Ectodermal cell (in vitro differentiated cells): Measurements from ENCODE around the gene GNG10. TPM values are rescaled to one million over a fixed set of nuclear protein-coding genes. Genes with fewer than 3 reads are reported as not detected.
"Not testable (repeated sequence)": the region's sequence is repeated elsewhere in the genome, so short reads cannot be mapped to it uniquely, and the experiment has no call there.

Experiments used
- H3K27ac ChIP-seq: 2 replicates; pipeline ENCODE4 v1.7.0; 2013; ENCODE audit warnings: mild to moderate bottlenecking, low read depth, low read length; ENCODE audit not compliant: insufficient read depth, poor library complexity, severe bottlenecking
- H3K27me3 ChIP-seq: 2 replicates; pipeline ENCODE4 v1.7.0; 2013; ENCODE audit warnings: mild to moderate bottlenecking, low read length; ENCODE audit not compliant: insufficient read depth, control insufficient read depth, poor library complexity, severe bottlenecking
- H3K36me3 ChIP-seq: one replicate; pipeline ENCODE4 v1.7.0; 2013; ENCODE audit warnings: low read length; ENCODE audit not compliant: control insufficient read depth, insufficient read depth
- H3K4me1 ChIP-seq: one replicate; pipeline ENCODE4 v1.7.0; 2013; ENCODE audit warnings: low read length; ENCODE audit not compliant: control insufficient read depth, insufficient read depth
- H3K4me3 ChIP-seq: 2 replicates; pipeline ENCODE4 v1.7.0; 2013; ENCODE audit warnings: low read depth, low read length, control low read depth; ENCODE audit not compliant: insufficient read depth
- H3K9me3 ChIP-seq: 2 replicates; pipeline ENCODE4 v1.7.0; 2013; ENCODE audit warnings: mild to moderate bottlenecking, low read length, moderate library complexity; ENCODE audit not compliant: control insufficient read depth
- WGBS, 2 experiments: methylation state at CpG; one replicate each; pipeline ENCODE4 v1.1.7; 2013; ENCODE audit warnings: missing lambda C conversion rate in 2 of 2; 5-methylcytosine and 5-hydroxymethylcytosine counted together
- polyA plus RNA-seq, 4 experiments: library from polyadenylated mRNA; stranded (reverse); fragments of 50-300 nt; gene quantifications; one replicate each; pipeline ENCODE4 v1.2.3, GENCODE V29; 2013

GNG10 gene
- 41.5 TPM for polyA plus RNA-seq (2013, experiment 1 of 4)
- 53.4 TPM for polyA plus RNA-seq (2013, experiment 2 of 4)
- 42.0 TPM for polyA plus RNA-seq (2013, experiment 3 of 4)
- 44.2 TPM for polyA plus RNA-seq (2013, experiment 4 of 4)

DNA sequence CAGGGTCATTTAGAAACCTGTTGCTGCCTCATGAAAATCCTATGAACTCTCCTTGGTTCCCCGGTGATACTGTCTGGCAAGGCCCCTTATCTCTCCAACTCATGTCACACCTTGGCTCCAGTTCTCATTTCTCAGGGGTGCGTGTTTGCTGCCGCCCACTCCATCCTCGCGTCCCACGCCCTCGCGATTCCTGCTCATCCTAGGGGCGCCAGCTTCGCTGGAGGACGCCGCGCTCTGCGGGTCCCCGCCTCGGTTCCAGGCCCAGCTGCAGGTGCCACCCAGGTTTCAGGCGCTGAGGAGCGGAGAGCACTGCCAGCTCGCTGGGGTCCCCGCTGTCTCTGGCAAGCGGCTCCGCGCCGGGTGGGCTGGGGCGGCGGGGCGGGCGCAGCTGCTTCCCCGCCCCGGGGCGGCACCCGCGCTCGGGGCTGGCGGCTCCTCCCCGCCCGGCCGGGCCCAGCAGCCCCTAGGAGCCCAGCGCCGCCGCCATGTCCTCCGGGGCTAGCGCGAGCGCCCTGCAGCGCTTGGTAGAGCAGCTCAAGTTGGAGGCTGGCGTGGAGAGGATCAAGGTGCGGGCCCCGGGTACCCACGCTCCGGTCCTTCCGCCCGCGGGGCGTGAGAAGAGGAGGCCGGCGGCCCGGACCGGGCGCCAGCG is at the start of gene GNG10:
GNG10 (plus strand) TSS at position 456 of the 652 bp plus-strand sequence; CDS start at position 486, 30 bp downstream.
- Histone ChIP-seq H3K27me3 (peaks cover 15% of the 10 kb centered on the region), H3K9me3 (no peaks in the 10 kb centered on the region), H3K4me3 (peak within 1 kb of the TSS; percentile 67), H3K27ac (no peak within 1 kb of the TSS), H3K36me3 (no peaks in the 10 kb centered on the region), H3K4me1 (peaks cover 9% of the 10 kb centered on the region)
- WGBS, 2 experiments = 1% methylated on average over 61 of the region's 61 CpGs

DNA sequence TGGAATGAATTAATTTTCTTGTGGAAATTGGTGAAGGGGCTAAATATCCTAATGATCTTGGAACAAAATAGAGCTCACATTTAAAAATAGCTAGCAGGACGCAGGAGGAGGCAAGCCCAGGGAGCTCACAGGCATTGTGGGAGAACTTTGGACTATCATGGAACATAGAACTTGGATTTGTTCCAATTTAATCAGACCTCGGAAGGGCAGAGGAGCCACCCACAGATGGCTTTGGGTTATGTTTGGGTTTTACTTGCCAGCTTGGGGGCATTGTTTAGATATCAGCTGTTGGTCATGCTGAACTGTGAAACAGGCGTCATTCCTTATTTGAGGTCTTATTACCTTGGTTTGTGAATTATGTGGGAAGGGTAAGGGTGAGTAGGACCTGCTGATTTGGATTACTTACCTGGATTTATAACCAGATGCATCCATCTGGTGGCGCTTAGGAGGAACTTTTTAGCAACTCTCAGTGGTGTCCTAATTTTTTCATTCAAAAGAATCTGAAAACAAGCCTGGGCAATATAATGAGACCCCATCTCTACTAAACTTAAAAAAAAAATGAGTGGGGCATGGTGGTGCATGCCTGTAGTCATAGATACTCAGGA is 47.9 kb upstream of the GNG10 start:
- 68 to 71% methylated on average over 4 of the region's 4 CpGs for WGBS, 2 experiments
- Histone ChIP-seq H3K9me3 (no peaks in the 10 kb centered on the region), H3K27me3 (no peaks in the 10 kb centered on the region)

DNA sequence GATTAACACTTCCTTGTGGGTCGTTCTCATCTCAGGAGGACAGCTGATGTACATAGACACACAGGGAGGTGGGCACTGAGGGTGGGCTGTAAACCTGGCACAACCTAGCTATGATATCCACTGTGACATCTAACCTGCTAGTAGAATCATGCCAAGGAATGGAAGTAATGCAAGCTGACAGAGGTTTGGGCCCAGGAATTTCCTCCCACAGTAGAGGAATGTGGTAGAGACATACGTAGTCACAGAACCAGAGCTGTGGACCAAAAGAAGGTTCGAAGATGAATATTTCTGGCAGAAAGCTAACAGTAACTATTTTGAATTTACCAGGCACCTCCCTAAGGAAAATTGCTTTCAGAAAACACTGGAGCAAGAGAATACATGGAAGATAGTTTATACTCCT is 45.5 kb upstream of the GNG10 start:
- H3K27me3 ChIP-seq = no peaks in the 10 kb centered on the region
- no peak overlapping the region for H3K27ac ChIP-seq
- no peaks in the 10 kb centered on the region for H3K36me3 ChIP-seq
- no peaks in the 10 kb centered on the region for H3K9me3 ChIP-seq
- no peaks in the 10 kb centered on the region for H3K4me1 ChIP-seq
- 83 to 88% methylated on average over 3 of the region's 3 CpGs for WGBS, 2 experiments
- H3K4me3 ChIP-seq = no peak overlapping the region

More for the DNA sequence above, 47.9 kb upstream of the GNG10 start:
- Histone ChIP-seq H3K27ac (no peak overlapping the region), H3K4me3 (no peak overlapping the region), H3K36me3 (no peaks in the 10 kb centered on the region), H3K4me1 (no peaks in the 10 kb centered on the region)

DNA sequence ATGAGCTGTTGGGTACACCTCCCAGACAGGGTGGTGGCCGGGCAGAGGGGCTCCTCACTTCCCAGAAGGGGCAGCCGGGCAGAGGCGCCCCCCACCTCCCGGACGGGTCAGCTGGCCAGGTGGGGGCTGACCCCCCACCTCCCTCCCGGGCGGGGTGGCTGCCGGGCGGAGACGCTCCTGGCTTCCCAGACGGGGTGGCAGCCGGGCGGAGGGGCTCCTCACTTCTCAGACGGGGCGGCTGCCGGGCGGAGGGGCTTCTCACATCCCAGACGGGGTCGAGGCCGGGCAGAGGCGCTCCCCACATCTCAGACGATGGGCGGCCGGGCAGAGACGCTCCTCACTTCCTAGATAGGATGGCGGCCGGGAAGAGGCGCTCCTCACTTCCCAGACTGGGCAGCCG is 44.1 kb upstream of the GNG10 start:
- H3K4me3 ChIP-seq, H3K36me3 ChIP-seq, H3K4me1 ChIP-seq, H3K9me3 ChIP-seq, H3K27me3 ChIP-seq, H3K27ac ChIP-seq: not testable (repeated sequence)
- 96 to 98% methylated on average over 27 of the region's 29 CpGs for WGBS, 2 experiments

DNA sequence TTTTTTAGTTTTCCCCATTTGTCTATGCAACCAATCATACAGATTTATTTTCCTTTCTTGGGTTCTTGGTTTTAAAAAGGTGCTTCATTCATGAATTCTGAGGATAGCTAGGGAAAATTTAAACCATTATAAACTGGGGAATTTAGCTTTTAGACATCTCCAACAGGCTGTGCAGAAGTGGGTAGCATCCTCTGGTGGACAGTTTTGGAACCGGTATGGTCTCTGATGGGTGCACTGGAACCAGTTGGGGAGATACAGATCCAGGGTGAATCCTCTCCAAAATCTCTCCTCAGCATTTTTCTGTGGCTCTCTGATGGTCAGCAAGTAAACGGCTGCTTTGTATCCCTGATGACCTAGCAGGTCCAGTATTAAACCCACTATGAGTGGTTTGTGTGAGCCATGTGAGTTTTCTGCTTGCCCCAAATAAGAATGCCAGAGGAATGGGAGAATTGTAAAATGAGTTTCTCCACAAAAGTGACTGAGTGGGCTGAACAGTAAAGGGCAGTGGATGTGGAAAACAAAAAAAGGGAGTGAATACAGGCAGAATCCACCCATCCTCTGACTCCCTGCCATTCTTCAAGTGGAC is 39.4 kb upstream of the GNG10 start:
- WGBS, 2 experiments = 53 to 54% methylated on average over 2 of the region's 2 CpGs
- H3K9me3 ChIP-seq = no peaks in the 10 kb centered on the region
- H3K4me1 ChIP-seq = no peaks in the 10 kb centered on the region
- no peaks in the 10 kb centered on the region for H3K36me3 ChIP-seq
- H3K27ac ChIP-seq = no peak overlapping the region
- H3K27me3 ChIP-seq = no peaks in the 10 kb centered on the region
- H3K4me3 ChIP-seq = no peak overlapping the region

DNA sequence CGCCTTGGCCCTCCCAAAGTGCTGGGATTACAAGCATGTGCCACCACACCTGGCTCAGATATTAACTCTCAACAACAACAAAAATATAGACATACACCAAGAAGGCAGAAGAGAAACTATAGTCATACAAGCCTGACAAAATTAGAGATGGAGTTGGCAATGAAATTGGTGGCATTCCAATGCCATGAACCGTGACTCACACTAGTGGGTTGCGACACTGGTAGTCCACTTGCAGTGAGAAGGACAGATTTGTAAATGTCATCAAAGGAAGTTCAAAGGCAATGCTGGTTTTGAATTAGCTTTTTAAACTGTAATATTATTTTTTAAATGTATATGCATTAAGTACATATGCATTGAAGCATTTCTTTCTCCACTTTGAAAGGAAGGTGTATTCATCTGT is 38.8 kb upstream of the GNG10 start:
- Histone ChIP-seq H3K27ac (no peak overlapping the region), H3K36me3 (no peaks in the 10 kb centered on the region), H3K4me1 (no peaks in the 10 kb centered on the region), H3K9me3 (no peaks in the 10 kb centered on the region), H3K27me3 (no peaks in the 10 kb centered on the region), H3K4me3 (no peak overlapping the region)
- WGBS, 2 experiments = 93 to 99% methylated on average over 3 of the region's 3 CpGs

DNA sequence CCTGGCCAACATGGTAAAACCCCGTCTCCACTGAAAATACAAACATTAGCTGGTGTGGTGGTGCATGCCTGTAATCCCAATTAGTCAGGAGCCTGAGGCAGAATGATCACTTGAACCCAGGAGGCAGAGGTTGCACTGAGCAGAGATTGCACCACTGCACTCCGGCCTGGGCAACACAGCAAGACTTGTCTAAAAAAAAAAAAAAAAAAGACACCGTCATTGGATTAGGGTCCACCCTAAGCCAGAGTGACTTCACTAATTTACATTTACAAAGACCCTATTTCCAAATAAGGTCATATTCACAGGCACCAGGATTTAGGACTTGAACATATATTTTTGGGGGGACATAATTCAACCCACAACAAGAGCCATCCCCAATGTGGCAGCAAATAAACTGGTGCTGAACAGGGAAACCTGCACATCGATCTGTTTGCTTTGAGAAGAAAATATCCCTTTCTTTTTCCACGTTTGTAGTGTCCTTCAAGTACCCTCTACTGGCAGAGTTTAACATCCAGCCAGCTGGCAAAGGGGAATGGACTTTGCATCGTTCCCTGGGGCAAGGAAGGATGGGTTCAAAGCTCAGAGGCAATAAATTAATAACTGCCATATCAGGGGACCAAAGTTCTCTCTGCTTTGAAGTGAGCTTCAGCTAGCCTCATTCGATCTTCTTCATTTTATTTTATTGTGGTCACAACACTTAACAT is 34.0 kb upstream of the GNG10 start:
- no peaks in the 10 kb centered on the region for H3K36me3 ChIP-seq
- H3K27me3 ChIP-seq = no peaks in the 10 kb centered on the region
- WGBS, 2 experiments = 76 to 85% methylated on average over 6 to 7 of the region's 7 CpGs
- peaks cover 3% of the 10 kb centered on the region for H3K4me1 ChIP-seq
- H3K9me3 ChIP-seq = no peaks in the 10 kb centered on the region
- H3K27ac ChIP-seq = no peak overlapping the region
- no peak overlapping the region for H3K4me3 ChIP-seq

DNA sequence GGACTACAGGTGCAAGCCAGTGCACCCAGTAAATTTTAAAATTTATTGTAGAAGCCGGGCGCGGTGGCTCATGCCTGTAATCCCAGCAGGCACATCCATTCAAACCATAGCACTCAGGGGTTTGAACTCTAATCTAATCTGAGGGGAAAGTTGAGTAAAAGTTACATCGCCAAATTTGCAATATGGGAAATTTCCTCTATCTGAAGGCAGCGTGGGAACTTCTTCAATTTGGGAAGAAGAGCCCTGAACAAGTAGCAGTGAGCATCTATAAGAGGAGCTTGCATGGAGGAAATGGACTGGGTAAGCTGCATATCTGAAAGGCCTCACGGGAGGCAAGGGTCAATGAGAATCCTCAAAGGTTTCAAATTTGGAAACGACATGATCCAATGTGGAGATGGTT is 33.0 kb upstream of the GNG10 start:
- 86 to 91% methylated on average over 7 of the region's 7 CpGs for WGBS, 2 experiments
- H3K4me3 ChIP-seq = no peak overlapping the region
- H3K4me1 ChIP-seq = peaks cover 13% of the 10 kb centered on the region
- H3K9me3 ChIP-seq = no peaks in the 10 kb centered on the region
- no peak overlapping the region for H3K27ac ChIP-seq
- no peaks in the 10 kb centered on the region for H3K27me3 ChIP-seq
- no peaks in the 10 kb centered on the region for H3K36me3 ChIP-seq

DNA sequence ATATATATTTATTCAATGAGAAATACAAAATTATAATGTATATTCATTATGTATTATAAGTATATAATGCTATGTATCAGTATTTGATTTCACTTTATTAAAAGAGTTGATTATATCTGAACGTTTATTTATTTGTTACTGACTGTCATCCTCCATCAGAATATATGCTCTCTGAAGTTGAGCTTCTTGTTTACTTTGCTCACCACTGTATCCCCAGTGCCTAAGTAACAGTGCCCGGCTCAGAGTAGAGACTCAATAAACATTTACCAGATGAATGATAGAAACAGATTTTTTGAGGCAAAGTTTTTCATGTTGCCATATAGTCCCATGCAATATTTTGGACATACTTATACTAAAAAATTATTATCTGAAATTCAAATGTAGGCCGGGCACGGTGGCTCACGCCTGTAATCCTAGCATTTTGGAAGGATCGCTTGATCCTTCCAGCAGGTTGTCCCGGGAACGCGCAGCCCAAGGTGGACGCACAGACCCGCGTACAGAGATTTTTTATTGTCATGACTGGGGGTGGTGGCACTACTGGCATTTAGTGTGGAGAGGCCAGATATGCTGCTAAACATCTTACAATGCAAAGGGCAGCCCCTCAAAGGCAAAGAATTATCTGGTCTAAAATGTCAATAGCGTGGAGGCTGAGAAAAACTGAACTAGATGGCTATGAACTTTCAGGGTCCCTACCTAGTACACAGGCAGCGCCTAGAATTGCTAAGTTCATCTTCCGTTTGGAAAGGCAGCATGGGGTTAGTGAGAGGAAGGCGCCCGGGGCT is 31.0 kb upstream of the GNG10 start:
- Histone ChIP-seq H3K4me3 (peak overlapping the region; percentile 90), H3K36me3 (no peaks in the 10 kb centered on the region), H3K27me3 (no peaks in the 10 kb centered on the region), H3K4me1 (peaks cover 14% of the 10 kb centered on the region), H3K9me3 (no peaks in the 10 kb centered on the region), H3K27ac (peak overlapping the region; percentile 46)
- WGBS, 2 experiments = 29 to 30% methylated on average over 16 to 17 of the region's 17 CpGs
